ENCODE results near the gene NACC1.

NACC1 gene

GRCh38 chr19:13159713-13160112, 41.6 kb downstream of the NACC1 start:
- H2AK5ac ChIP-seq (ENCODE audit: low read length), result no peak overlapping the region
- no peak overlapping the region for H2BK15ac ChIP-seq (replicated peaks; ENCODE audit: low read depth)
- H3K23ac ChIP-seq (ENCODE audit: low read length), result no peak overlapping the region
- no peaks in the 10 kb centered on the region for H3K79me1 ChIP-seq (ENCODE audit: low read length)
- no CpG with 5 or more reads among the region's 3 CpGs for WGBS (ENCODE audit: extremely low coverage, insufficient coverage, low lambda C conversion rate)
- DNase-seq, result no peak
- no peak overlapping the region for H3K4me3 ChIP-seq (ENCODE audit: low read length)
- H3K4ac ChIP-seq (ENCODE audit: low read depth, low read length), result no peak overlapping the region
- peaks cover under 1% of the 10 kb centered on the region for H3K79me2 ChIP-seq (ENCODE audit: control insufficient read depth, insufficient read depth, low read length)
- H3K4me2 ChIP-seq (ENCODE audit: low read length), result no peak overlapping the region
- H2BK5ac ChIP-seq (ENCODE audit: low read length), result no peak overlapping the region
- no peak overlapping the region for H3K18ac ChIP-seq (ENCODE audit: low read length)
- H3K27ac ChIP-seq (ENCODE audit: low read depth, low read length), result no peak overlapping the region
- H3K56ac ChIP-seq (ENCODE audit: low read length), result no peak overlapping the region
- H3K4me1 ChIP-seq (ENCODE audit: control insufficient read depth, low read depth, low read length), result peaks cover 6% of the 10 kb centered on the region
- no peak overlapping the region for H4K8ac ChIP-seq (ENCODE audit: low read depth, low read length)
- no peaks in the 10 kb centered on the region for H3K27me3 ChIP-seq (ENCODE audit: insufficient read depth, low read length, poor library complexity)
- no peak overlapping the region for H2BK120ac ChIP-seq (ENCODE audit: low read depth, low read length)
- H4K5ac ChIP-seq (ENCODE audit: low read length), result no peak overlapping the region
- no peaks in the 10 kb centered on the region for H3K36me3 ChIP-seq (ENCODE audit: control insufficient read depth, insufficient read depth, low read length)
- H3K9ac ChIP-seq (ENCODE audit: low read length), result no peak overlapping the region

GRCh38 chr19:13160557-13160956, 42.5 kb downstream of the NACC1 start:
- H3K79me2 ChIP-seq (ENCODE audit: control insufficient read depth, insufficient read depth, low read length), result no peaks in the 10 kb centered on the region
- no peak overlapping the region for H2BK5ac ChIP-seq (ENCODE audit: low read length)
- H2AK5ac ChIP-seq (ENCODE audit: low read length), result no peak overlapping the region
- H3K79me1 ChIP-seq (ENCODE audit: low read length), result no peaks in the 10 kb centered on the region
- H2BK15ac ChIP-seq (replicated peaks; ENCODE audit: low read depth), result no peak overlapping the region
- H3K4me2 ChIP-seq (ENCODE audit: low read length), result no peak overlapping the region
- H3K36me3 ChIP-seq (ENCODE audit: control insufficient read depth, insufficient read depth, low read length), result no peaks in the 10 kb centered on the region
- H3K9ac ChIP-seq (ENCODE audit: low read length), result no peak overlapping the region
- H3K27ac ChIP-seq (ENCODE audit: low read depth, low read length), result no peak overlapping the region
- H3K4me3 ChIP-seq (ENCODE audit: low read length), result no peak overlapping the region
- H3K56ac ChIP-seq (ENCODE audit: low read length), result peak overlapping the region; percentile 67
- H3K4ac ChIP-seq (ENCODE audit: low read depth, low read length), result no peak overlapping the region
- no peak for DNase-seq
- H4K8ac ChIP-seq (ENCODE audit: low read depth, low read length), result no peak overlapping the region
- peaks cover 13% of the 10 kb centered on the region for H3K4me1 ChIP-seq (ENCODE audit: control insufficient read depth, low read depth, low read length)
- no peak overlapping the region for H3K23ac ChIP-seq (ENCODE audit: low read length)
- WGBS (ENCODE audit: extremely low coverage, insufficient coverage, low lambda C conversion rate), result no CpG with 5 or more reads among the region's 1 CpG
- no peak overlapping the region for H3K18ac ChIP-seq (ENCODE audit: low read length)
- H4K5ac ChIP-seq (ENCODE audit: low read length), result no peak overlapping the region
- H3K27me3 ChIP-seq (ENCODE audit: insufficient read depth, low read length, poor library complexity), result no peaks in the 10 kb centered on the region
- H2BK120ac ChIP-seq (ENCODE audit: low read depth, low read length), result no peak overlapping the region

- Histone ChIP-seq H2BK15ac (replicated peaks; ENCODE audit: low read depth) (peak overlapping the region; percentile 99), H2AK5ac (ENCODE audit: low read length) (peak overlapping the region; percentile 99), H3K27ac (ENCODE audit: low read depth, low read length) (peak overlapping the region; percentile 95), H3K4me1 (ENCODE audit: control insufficient read depth, low read depth, low read length) (peaks cover 15% of the 10 kb centered on the region), H3K4ac (ENCODE audit: low read depth, low read length) (peak overlapping the region; percentile 94), H2BK5ac (ENCODE audit: low read length) (peak overlapping the region; percentile 99), H3K79me1 (ENCODE audit: low read length) (no peaks in the 10 kb centered on the region), H2BK120ac (ENCODE audit: low read depth, low read length) (peak overlapping the region; percentile 90), H3K18ac (ENCODE audit: low read length) (peak overlapping the region; percentile 98), H3K36me3 (ENCODE audit: control insufficient read depth, insufficient read depth, low read length) (no peaks in the 10 kb centered on the region), H3K9ac (ENCODE audit: low read length) (peak overlapping the region; percentile 91), H3K79me2 (ENCODE audit: control insufficient read depth, insufficient read depth, low read length) (no peaks in the 10 kb centered on the region), H3K27me3 (ENCODE audit: insufficient read depth, low read length, poor library complexity) (no peaks in the 10 kb centered on the region), H3K4me3 (ENCODE audit: low read length) (no peak overlapping the region), H3K23ac (ENCODE audit: low read length) (peak overlapping the region; percentile 1), H3K4me2 (ENCODE audit: low read length) (peak overlapping the region; percentile 61), H4K8ac (ENCODE audit: low read depth, low read length) (peak overlapping the region; percentile 59), H3K56ac (ENCODE audit: low read length) (peak overlapping the region; percentile 96), H4K5ac (ENCODE audit: low read length) (peak overlapping the region; percentile 99)
- peak; percentile 99 for DNase-seq
- no CpG with 5 or more reads among the region's 58 CpGs for WGBS (ENCODE audit: extremely low coverage, insufficient coverage, low lambda C conversion rate)
Measured at GRCh38 chr19:13162724-13163608, 44.9 kb downstream of the NACC1 start.

GRCh38 chr19:13163609-13164342, 45.7 kb downstream of the NACC1 start:
- WGBS (ENCODE audit: extremely low coverage, insufficient coverage, low lambda C conversion rate), result no CpG with 5 or more reads among the region's 20 CpGs
- DNase-seq, result peak; percentile 97
- Histone ChIP-seq H2AK5ac (ENCODE audit: low read length) (peak overlapping the region; percentile 99), H3K36me3 (ENCODE audit: control insufficient read depth, insufficient read depth, low read length) (no peaks in the 10 kb centered on the region), H3K79me2 (ENCODE audit: control insufficient read depth, insufficient read depth, low read length) (no peaks in the 10 kb centered on the region), H3K56ac (ENCODE audit: low read length) (peak overlapping the region; percentile 96), H3K23ac (ENCODE audit: low read length) (peak overlapping the region; percentile 7), H3K4ac (ENCODE audit: low read depth, low read length) (peak overlapping the region; percentile 94), H3K4me3 (ENCODE audit: low read length) (no peak overlapping the region), H2BK5ac (ENCODE audit: low read length) (peak overlapping the region; percentile 99), H2BK15ac (replicated peaks; ENCODE audit: low read depth) (peak overlapping the region; percentile 99), H3K18ac (ENCODE audit: low read length) (peak overlapping the region; percentile 98), H2BK120ac (ENCODE audit: low read depth, low read length) (peak overlapping the region; percentile 90), H3K4me1 (ENCODE audit: control insufficient read depth, low read depth, low read length) (peaks cover 15% of the 10 kb centered on the region), H3K27me3 (ENCODE audit: insufficient read depth, low read length, poor library complexity) (no peaks in the 10 kb centered on the region), H3K4me2 (ENCODE audit: low read length) (peak overlapping the region; percentile 61), H4K5ac (ENCODE audit: low read length) (peak overlapping the region; percentile 99), H3K9ac (ENCODE audit: low read length) (peak overlapping the region; percentile 91), H4K8ac (ENCODE audit: low read depth, low read length) (peak overlapping the region; percentile 41), H3K79me1 (ENCODE audit: low read length) (no peaks in the 10 kb centered on the region), H3K27ac (ENCODE audit: low read depth, low read length) (peak overlapping the region; percentile 95)

GRCh38 chr19:13164343-13165161, 46.5 kb downstream of the NACC1 start:
- WGBS (ENCODE audit: extremely low coverage, insufficient coverage, low lambda C conversion rate), result no CpG with 5 or more reads among the region's 19 CpGs
- H3K4me3 ChIP-seq (ENCODE audit: low read length), result no peak overlapping the region

More at GRCh38 chr19:13164343-13165161, 46.5 kb downstream of the NACC1 start:
- H3K4me1 ChIP-seq (ENCODE audit: control insufficient read depth, low read depth, low read length), result peaks cover 15% of the 10 kb centered on the region
- peak overlapping the region; percentile 78 for H2BK120ac ChIP-seq (ENCODE audit: low read depth, low read length)
- peak overlapping the region; percentile 83 for H3K18ac ChIP-seq (ENCODE audit: low read length)
- H2BK15ac ChIP-seq (replicated peaks; ENCODE audit: low read depth), result no peak overlapping the region
- no peaks in the 10 kb centered on the region for H3K79me1 ChIP-seq (ENCODE audit: low read length)
- H3K56ac ChIP-seq (ENCODE audit: low read length), result peak overlapping the region; percentile 96
- peak overlapping the region; percentile 99 for H2BK5ac ChIP-seq (ENCODE audit: low read length)
- peak overlapping the region; percentile 41 for H4K8ac ChIP-seq (ENCODE audit: low read depth, low read length)
- H3K23ac ChIP-seq (ENCODE audit: low read length), result peak overlapping the region; percentile 31
- peak overlapping the region; percentile 25 for H3K4me2 ChIP-seq (ENCODE audit: low read length)
- peak overlapping the region; percentile 64 for H4K5ac ChIP-seq (ENCODE audit: low read length)
- H3K27ac ChIP-seq (ENCODE audit: low read depth, low read length), result peak overlapping the region; percentile 95
- no peaks in the 10 kb centered on the region for H3K36me3 ChIP-seq (ENCODE audit: control insufficient read depth, insufficient read depth, low read length)
- peak overlapping the region; percentile 77 for H2AK5ac ChIP-seq (ENCODE audit: low read length)
- peak overlapping the region; percentile 94 for H3K4ac ChIP-seq (ENCODE audit: low read depth, low read length)
- no peaks in the 10 kb centered on the region for H3K27me3 ChIP-seq (ENCODE audit: insufficient read depth, low read length, poor library complexity)
- peak overlapping the region; percentile 91 for H3K9ac ChIP-seq (ENCODE audit: low read length)
- DNase-seq, result peak; percentile 99
- no peaks in the 10 kb centered on the region for H3K79me2 ChIP-seq (ENCODE audit: control insufficient read depth, insufficient read depth, low read length)

Data from mesendoderm (in vitro differentiated cells).